Heart left ventricle (tissue), 16 donors: ENCODE measurements around the gene TNPO3. TPM values are rescaled to one million over a fixed set of nuclear protein-coding genes. Genes with fewer than 3 reads are reported as not detected.
"Not testable (repeated sequence)": the region's sequence is repeated elsewhere in the genome, so short reads cannot be mapped to it uniquely, and the experiment has no call there.

Experiments
- ATAC-seq, 4 donors: fragments of 200-7000 bp; cut with Tn5 transposase; one replicate each; pipeline ENCODE4 v1.9.1; 2020 to 2022; ENCODE audit warnings: moderate library complexity in 4 of 4, mild to moderate bottlenecking in 3 of 4, moderate number of reproducible peaks in 1 of 4
- DNase-seq, 5 donors: peaks; one replicate each; pipeline ENCODE4 v3.0.0-alpha.2; 2020
- H3K27ac ChIP-seq, 12 donors: fragments of 200-600 bp; sonication (generic) in 4 of 12; one replicate each; pipeline versions ENCODE4 v1.5.0 to v1.8.0; 2016 to 2022; ENCODE audit warnings: mild to moderate bottlenecking in 2 of 12
- H3K27me3 ChIP-seq, 9 donors: fragments of 200-600 bp; sonication (generic) in 2 of 9; one replicate each; pipeline versions ENCODE4 v1.5.1 to v1.8.0; 2016 to 2022; ENCODE audit warnings: mild to moderate bottlenecking in 3 of 9
- H3K36me3 ChIP-seq, 9 donors: fragments of 200-600 bp; sonication (generic) in 2 of 9; one replicate each; pipeline versions ENCODE4 v1.5.0 to v1.8.0; 2018 to 2022; ENCODE audit warnings: mild to moderate bottlenecking in 2 of 9
- H3K4me1 ChIP-seq, 12 donors: fragments of 200-600 bp; sonication (generic) in 4 of 12; one replicate each; pipeline versions ENCODE4 v1.5.0 to v1.8.0; 2016 to 2022; ENCODE audit warnings: mild to moderate bottlenecking in 3 of 12
- H3K4me3 ChIP-seq, 12 donors: fragments of 200-600 bp; sonication (generic) in 4 of 12; one replicate each; pipeline versions ENCODE4 v1.5.0 to v1.8.0; 2017 to 2022; ENCODE audit warnings: mild to moderate bottlenecking in 9 of 12, moderate library complexity in 4 of 12
- H3K9me3 ChIP-seq, 12 donors: fragments of 200-600 bp; sonication (generic) in 4 of 12; one replicate each; pipeline versions ENCODE4 v1.5.0 to v1.8.0; 2016 to 2022; ENCODE audit warnings: mild to moderate bottlenecking in 1 of 12
- POLR2A ChIP-seq, 2 donors: fragments of 450-650 bp; IDR thresholded peaks; one replicate each; pipeline ENCODE4 v1.6.1; 2017; ENCODE audit warnings: antibody characterized with exemption in 2 of 2, mild to moderate bottlenecking in 2 of 2, moderate library complexity in 2 of 2
- WGBS, 4 donors: extraction: QIAGEN DNeasy Blood & Tissue Kit in 2 of 4; methylation state at CpG; one replicate each; pipeline versions ENCODE4 v1.1.5 to v1.1.7; 2013 to 2018; 5-methylcytosine and 5-hydroxymethylcytosine counted together
- intact Hi-C, 10 donors: fragments of 100-400 bp; cut with DNase I; formaldehyde crosslinking; loops; one replicate each; pipeline versions ENCODE4 v1.11.1 to v1.14.2; 2022
- polyA plus RNA-seq, 2 donors: library from polyadenylated mRNA; stranded (reverse); fragments of 200-250 nt; gene quantifications; one replicate each; pipeline ENCODE4 v1.2.3, GENCODE V29; 2013
- total RNA-seq, 9 donors: library from RNA; depleted of rRNA in 2 of 9; stranded (reverse); fragments of >200 nt in 2 of 9; fragmentation: NEBNext Ultra II Directional in 3 of 9; extraction: Animal tissue kit (Norgen Biotek cat#: 25700) in 3 of 9; gene quantifications; one replicate each; pipeline versions ENCODE4 v1.1.0 to v1.2.4, GENCODE V29; 2016 to 2023
- TF ChIP-seq, protein P1 (sequence below), 12 donors: fragments of 200-600 bp; sonication (generic) in 4 of 12; IDR thresholded peaks; one replicate each; pipeline versions ENCODE4 v1.5.0 to v1.8.0; 2018 to 2022; ENCODE audit warnings: antibody characterized with exemption in 12 of 12, mild to moderate bottlenecking in 5 of 12
- donor health status: ischemic (EF 13 %, LVEDD 7.1; RV severe dilation, severe dysfunction).
- donor health status: healthy with polysubstance abuse.
- donor health status: DM: no; HTN: yes; CAD: no.
- donor health status: DM: no; HTN: no; CAD: no.
- donor health status: ischemic (EF 25% LVEDD 6.9; RV normal size, moderate dysfunction).
- donor health status: ischemic (EF 25% LVEDD 5.7; RV mildly dilated, moderate dysfunction).
- donor health status: healthy.
- donor health status: DM: yes; HTN: yes; CAD: no.
- donor health status: ischemic (EF 35%, LVEDD 5.7; RV mildly dilated, moderate dysfunction).
- donor health status: nonischemic (EF 11% LVEDD 7.7; RV severe dilation, severe dysfunction).
- donor health status: DM: yes; HTN: yes; CAD: no.
- donor health status: PGD.
- donor health status: ischemic (EF 29% LVEDD 5.4; RV normal size, mild dysfunction).
- donor health status: nonischemic (EF 23%, LVEDD 6.1; RV moderate dilation, normal function).

The TNPO3 gene
- total and polyA plus RNA-seq, 11 donors = 11.0 to 42.4 (median 31.3) TPM

- peak overlapping the region; percentile 89 to 100 (median 96) for H3K27ac ChIP-seq
- intact Hi-C loops = no loop called here
- H3K36me3 ChIP-seq = peaks cover 0 to 7% (median 0%) of the 10 kb centered on the region in 9 donors
- H3K27me3 ChIP-seq = peaks cover 0 to 3% (median 0%) of the 10 kb centered on the region in 9 donors
- peaks cover 0 to 37% (median 22%) of the 10 kb centered on the region in 12 donors for H3K4me1 ChIP-seq
- WGBS, 4 donors = 0 to 2% (median 1%) methylated on average over 10 of the region's 10 CpGs
- peak overlapping the region; percentile 72 to 99 (median 90) for H3K4me3 ChIP-seq
- no peaks in the 10 kb centered on the region for H3K9me3 ChIP-seq
- no peak for DNase-seq
- ATAC-seq = no peak
- TF ChIP-seq POLR2A (IDR thresholded peaks at IDR 0.05) = no peak
- TF ChIP-seq, protein P1, sequence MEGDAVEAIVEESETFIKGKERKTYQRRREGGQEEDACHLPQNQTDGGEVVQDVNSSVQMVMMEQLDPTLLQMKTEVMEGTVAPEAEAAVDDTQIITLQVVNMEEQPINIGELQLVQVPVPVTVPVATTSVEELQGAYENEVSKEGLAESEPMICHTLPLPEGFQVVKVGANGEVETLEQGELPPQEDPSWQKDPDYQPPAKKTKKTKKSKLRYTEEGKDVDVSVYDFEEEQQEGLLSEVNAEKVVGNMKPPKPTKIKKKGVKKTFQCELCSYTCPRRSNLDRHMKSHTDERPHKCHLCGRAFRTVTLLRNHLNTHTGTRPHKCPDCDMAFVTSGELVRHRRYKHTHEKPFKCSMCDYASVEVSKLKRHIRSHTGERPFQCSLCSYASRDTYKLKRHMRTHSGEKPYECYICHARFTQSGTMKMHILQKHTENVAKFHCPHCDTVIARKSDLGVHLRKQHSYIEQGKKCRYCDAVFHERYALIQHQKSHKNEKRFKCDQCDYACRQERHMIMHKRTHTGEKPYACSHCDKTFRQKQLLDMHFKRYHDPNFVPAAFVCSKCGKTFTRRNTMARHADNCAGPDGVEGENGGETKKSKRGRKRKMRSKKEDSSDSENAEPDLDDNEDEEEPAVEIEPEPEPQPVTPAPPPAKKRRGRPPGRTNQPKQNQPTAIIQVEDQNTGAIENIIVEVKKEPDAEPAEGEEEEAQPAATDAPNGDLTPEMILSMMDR (IDR thresholded peaks at IDR 0.05) = no peak
These were observed 923 bp downstream of the TNPO3 start for GRCh38 chr7:129053938-129054437.

GRCh38 chr7:129052441-129052840 lies 2.5 kb downstream of the TNPO3 start:
- H3K4me3 ChIP-seq = no peak overlapping the region
- DNase-seq (no peak), ATAC-seq (no peak)
- 89 to 93% (median 91%) methylated on average over 1 of the region's 1 CpG for WGBS, 4 donors
- no peaks in the 10 kb centered on the region for H3K9me3 ChIP-seq
- H3K27me3 ChIP-seq = peaks cover 0 to 3% (median 0%) of the 10 kb centered on the region in 9 donors
- no peak overlapping the region for H3K27ac ChIP-seq
- intact Hi-C loops = no loop called here
- TF ChIP-seq, protein P1 (IDR thresholded peaks at IDR 0.05) = no peak
- no peak for TF ChIP-seq POLR2A (IDR thresholded peaks at IDR 0.05)
- H3K4me1 ChIP-seq = peaks cover 0 to 47% (median 22%) of the 10 kb centered on the region in 12 donors
- H3K36me3 ChIP-seq = peaks cover 0 to 15% (median 0%) of the 10 kb centered on the region in 9 donors

DNA sequence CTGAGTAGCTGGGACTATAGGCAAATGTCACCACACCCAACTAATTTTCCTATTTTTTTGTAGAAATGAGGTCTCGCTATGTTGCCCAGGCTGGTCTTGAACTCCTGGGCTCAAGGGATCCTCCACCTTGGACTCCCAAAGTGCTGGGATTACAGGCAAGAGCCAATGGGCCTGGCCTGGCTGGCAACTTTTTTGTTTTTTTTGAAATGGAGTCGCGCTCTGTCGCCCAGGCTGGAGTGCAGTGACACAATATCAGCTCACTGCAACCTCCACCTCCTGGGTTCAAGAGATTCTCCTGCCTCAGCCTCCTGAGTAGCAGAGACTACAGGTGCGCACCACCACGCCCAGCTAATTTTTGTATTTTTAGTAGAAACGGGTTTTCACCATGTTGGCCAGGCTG lies 3.5 kb downstream of the TNPO3 start:
- WGBS, 4 donors = 96 to 99% (median 98%) methylated on average over 7 of the region's 7 CpGs
- H3K9me3 ChIP-seq, H3K27me3 ChIP-seq, ATAC-seq, DNase-seq, H3K27ac ChIP-seq, H3K4me3 ChIP-seq, intact Hi-C loops: not testable (repeated sequence)
- Histone ChIP-seq H3K4me1 (peaks cover 0 to 57% (median 22%) of the 10 kb centered on the region in 12 donors), H3K36me3 (peaks cover 0 to 17% (median 0%) of the 10 kb centered on the region in 9 donors)

DNA sequence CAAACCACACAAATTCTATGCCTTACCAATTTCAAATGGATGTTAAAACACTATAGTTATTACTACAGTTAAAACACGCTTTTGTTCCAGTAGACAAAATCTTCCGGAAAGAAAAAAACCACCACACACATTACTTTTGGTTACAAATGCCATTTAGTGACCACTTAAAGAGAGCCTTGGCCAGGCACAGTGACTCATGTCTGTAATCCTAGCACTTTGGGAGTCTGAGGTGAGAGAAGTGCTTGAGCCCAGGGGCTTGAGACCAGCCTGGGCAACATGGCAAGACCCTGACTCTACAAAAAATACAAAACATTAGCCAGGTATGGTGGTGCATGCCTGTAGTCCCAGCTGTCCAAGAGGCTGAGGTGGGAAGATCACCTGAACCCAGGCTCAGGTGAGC lies 7.2 kb downstream of the TNPO3 start:
- Histone ChIP-seq H3K36me3 (peaks cover 0 to 17% (median 0%) of the 10 kb centered on the region in 9 donors), H3K27ac (no peak overlapping the region), H3K27me3 (no peaks in the 10 kb centered on the region), H3K4me3 (no peak overlapping the region), H3K9me3 (no peaks in the 10 kb centered on the region), H3K4me1 (peaks cover 0 to 51% (median 12%) of the 10 kb centered on the region in 12 donors)
- intact Hi-C loops = no loop called here
- TF ChIP-seq, protein P1 (IDR thresholded peaks at IDR 0.05) = no peak
- TF ChIP-seq POLR2A (IDR thresholded peaks at IDR 0.05) = no peak
- DNase-seq = no peak
- 93 to 98% (median 97%) methylated on average over 2 of the region's 2 CpGs for WGBS, 4 donors
- no peak for ATAC-seq

DNA sequence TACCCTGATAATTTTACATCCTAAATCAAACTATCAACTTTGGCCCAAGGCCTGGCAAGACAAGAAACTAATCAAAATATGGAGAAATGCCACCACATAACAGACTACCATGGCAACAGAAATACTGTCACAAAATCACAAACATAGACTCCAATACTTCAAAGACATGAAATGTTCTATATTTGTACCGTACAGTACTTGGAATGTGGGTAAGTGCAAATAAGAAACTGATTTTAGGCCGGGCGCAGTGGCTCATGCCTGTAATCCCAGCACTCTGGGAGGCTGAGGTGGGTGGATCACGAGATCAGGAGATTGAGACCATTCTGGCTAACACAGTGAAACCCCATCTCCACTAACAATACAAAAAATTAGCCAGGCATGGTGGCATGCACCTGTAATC lies 9.2 kb downstream of the TNPO3 start:
- TF ChIP-seq, protein P1 (IDR thresholded peaks at IDR 0.05) = no peak
- TF ChIP-seq POLR2A (IDR thresholded peaks at IDR 0.05) = no peak
- ATAC-seq (no peak), DNase-seq (no peak)
- WGBS, 4 donors = 79 to 86% (median 80%) methylated on average over 4 of the region's 4 CpGs
- intact Hi-C loops = no loop called here
- H3K36me3 ChIP-seq = peaks cover 0 to 22% (median 0%) of the 10 kb centered on the region in 9 donors
- H3K27ac ChIP-seq = no peak overlapping the region
- peaks cover 0 to 51% (median 10%) of the 10 kb centered on the region in 12 donors for H3K4me1 ChIP-seq
- no peaks in the 10 kb centered on the region for H3K9me3 ChIP-seq
- no peak overlapping the region for H3K4me3 ChIP-seq
- H3K27me3 ChIP-seq = no peaks in the 10 kb centered on the region
